ENCODE data around the gene ANKRD26. TPM values are rescaled to one million over a fixed set of nuclear protein-coding genes. Genes with fewer than 3 reads are reported as not detected.

Gene ANKRD26
- total and polyA plus RNA-seq, 2 of the 13 experiments (the other 11 are each of a cell fraction or from before 2014, with no cell fraction given), result 1.5 to 9.6 TPM

DNA sequence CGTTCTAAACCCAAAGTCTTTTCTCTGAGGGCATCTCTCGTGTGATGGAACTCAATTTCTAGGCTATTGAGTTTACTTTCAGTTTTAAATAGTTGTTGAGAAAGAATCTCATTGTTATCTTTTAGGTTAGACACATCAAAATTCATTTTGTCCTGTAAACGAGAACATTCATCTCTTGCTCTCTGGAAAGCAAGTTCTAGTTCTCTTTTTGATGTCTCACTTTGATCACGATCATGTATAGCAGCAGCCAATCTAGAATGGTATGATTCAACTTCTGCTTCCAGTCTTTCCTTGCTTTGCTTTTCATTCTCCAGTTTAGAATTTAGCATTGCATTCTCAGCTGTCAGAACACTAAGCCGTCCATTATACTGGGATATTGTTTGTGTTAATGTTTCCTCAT lies 65.1 kb downstream of the ANKRD26 start:
- 94% methylated on average over 5 of the region's 5 CpGs for WGBS (ENCODE audit: low lambda C conversion rate)
- BruUV-seq (replicated peaks), result TSS peak; percentile 73
- H3K79me2 ChIP-seq (ENCODE audit: insufficient read depth, low read length), result no peaks in the 10 kb centered on the region

More for the DNA sequence above, 65.1 kb downstream of the ANKRD26 start:
- no peak overlapping the region for H3K4me2 ChIP-seq (ENCODE audit: low read depth, low read length)
- DNase-seq (ENCODE audit: low spot score) (no peak), ATAC-seq (no peak), FAIRE-seq (no peak)
- H3K27me3 ChIP-seq (ENCODE audit: control insufficient read depth in 1 of 2, insufficient read depth in 2 of 2, low read length in 2 of 2), result no peaks in the 10 kb centered on the region
- H3K4me3 ChIP-seq (replicated peaks in 1 of 3; ENCODE audit: insufficient read depth in 1 of 3, low read depth in 2 of 3, low read length in 3 of 3), result no peak overlapping the region
- TF ChIP-seq, protein P1, sequence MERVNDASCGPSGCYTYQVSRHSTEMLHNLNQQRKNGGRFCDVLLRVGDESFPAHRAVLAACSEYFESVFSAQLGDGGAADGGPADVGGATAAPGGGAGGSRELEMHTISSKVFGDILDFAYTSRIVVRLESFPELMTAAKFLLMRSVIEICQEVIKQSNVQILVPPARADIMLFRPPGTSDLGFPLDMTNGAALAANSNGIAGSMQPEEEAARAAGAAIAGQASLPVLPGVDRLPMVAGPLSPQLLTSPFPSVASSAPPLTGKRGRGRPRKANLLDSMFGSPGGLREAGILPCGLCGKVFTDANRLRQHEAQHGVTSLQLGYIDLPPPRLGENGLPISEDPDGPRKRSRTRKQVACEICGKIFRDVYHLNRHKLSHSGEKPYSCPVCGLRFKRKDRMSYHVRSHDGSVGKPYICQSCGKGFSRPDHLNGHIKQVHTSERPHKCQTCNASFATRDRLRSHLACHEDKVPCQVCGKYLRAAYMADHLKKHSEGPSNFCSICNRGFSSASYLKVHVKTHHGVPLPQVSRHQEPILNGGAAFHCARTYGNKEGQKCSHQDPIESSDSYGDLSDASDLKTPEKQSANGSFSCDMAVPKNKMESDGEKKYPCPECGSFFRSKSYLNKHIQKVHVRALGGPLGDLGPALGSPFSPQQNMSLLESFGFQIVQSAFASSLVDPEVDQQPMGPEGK (CRISPR knock-in tag; IDR thresholded peaks at IDR 0.05), result no peak
- no peak for TF ChIP-seq RAD51 (IDR thresholded peaks at IDR 0.05; ENCODE audit: borderline replicate concordance)
- TF ChIP-seq TARDBP (CRISPR knock-in tag; IDR thresholded peaks at IDR 0.05), result no peak
- no peak for TF ChIP-seq ZNF383 (CRISPR knock-in tag; IDR thresholded peaks at IDR 0.05; ENCODE audit: borderline replicate concordance)
- no peak for TF ChIP-seq ZNF496 (CRISPR knock-in tag; IDR thresholded peaks at IDR 0.05; ENCODE audit: insufficient replicate concordance)
- TF ChIP-seq ZNF782 (CRISPR knock-in tag; IDR thresholded peaks at IDR 0.05; ENCODE audit: borderline replicate concordance), result no peak
- no peak for TF ChIP-seq XRCC5 (optimal IDR thresholded peaks at IDR 0.05; ENCODE audit: low read length)
- TF ChIP-seq ZNF432 (CRISPR knock-in tag; IDR thresholded peaks at IDR 0.05; ENCODE audit: borderline replicate concordance), result no peak
- TF ChIP-seq MED13 (CRISPR knock-in tag; IDR thresholded peaks at IDR 0.05), result no peak
- no peak for TF ChIP-seq POGZ (CRISPR knock-in tag; IDR thresholded peaks at IDR 0.05)
- TF ChIP-seq, protein P2, sequence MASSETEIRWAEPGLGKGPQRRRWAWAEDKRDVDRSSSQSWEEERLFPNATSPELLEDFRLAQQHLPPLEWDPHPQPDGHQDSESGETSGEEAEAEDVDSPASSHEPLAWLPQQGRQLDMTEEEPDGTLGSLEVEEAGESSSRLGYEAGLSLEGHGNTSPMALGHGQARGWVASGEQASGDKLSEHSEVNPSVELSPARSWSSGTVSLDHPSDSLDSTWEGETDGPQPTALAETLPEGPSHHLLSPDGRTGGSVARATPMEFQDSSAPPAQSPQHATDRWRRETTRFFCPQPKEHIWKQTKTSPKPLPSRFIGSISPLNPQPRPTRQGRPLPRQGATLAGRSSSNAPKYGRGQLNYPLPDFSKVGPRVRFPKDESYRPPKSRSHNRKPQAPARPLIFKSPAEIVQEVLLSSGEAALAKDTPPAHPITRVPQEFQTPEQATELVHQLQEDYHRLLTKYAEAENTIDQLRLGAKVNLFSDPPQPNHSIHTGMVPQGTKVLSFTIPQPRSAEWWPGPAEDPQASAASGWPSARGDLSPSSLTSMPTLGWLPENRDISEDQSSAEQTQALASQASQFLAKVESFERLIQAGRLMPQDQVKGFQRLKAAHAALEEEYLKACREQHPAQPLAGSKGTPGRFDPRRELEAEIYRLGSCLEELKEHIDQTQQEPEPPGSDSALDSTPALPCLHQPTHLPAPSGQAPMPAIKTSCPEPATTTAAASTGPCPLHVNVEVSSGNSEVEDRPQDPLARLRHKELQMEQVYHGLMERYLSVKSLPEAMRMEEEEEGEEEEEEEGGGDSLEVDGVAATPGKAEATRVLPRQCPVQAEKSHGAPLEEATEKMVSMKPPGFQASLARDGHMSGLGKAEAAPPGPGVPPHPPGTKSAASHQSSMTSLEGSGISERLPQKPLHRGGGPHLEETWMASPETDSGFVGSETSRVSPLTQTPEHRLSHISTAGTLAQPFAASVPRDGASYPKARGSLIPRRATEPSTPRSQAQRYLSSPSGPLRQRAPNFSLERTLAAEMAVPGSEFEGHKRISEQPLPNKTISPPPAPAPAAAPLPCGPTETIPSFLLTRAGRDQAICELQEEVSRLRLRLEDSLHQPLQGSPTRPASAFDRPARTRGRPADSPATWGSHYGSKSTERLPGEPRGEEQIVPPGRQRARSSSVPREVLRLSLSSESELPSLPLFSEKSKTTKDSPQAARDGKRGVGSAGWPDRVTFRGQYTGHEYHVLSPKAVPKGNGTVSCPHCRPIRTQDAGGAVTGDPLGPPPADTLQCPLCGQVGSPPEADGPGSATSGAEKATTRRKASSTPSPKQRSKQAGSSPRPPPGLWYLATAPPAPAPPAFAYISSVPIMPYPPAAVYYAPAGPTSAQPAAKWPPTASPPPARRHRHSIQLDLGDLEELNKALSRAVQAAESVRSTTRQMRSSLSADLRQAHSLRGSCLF (CRISPR knock-in tag; IDR thresholded peaks at IDR 0.05; ENCODE audit: borderline replicate concordance), result no peak
- no peak for TF ChIP-seq IKZF1 (IDR thresholded peaks at IDR 0.05)
- TF ChIP-seq MAFG (CRISPR knock-in tag; IDR thresholded peaks at IDR 0.05), result no peak
- TF ChIP-seq ZNF713 (CRISPR knock-in tag; IDR thresholded peaks at IDR 0.05), result no peak
- no peak for TF ChIP-seq ZNF367 (CRISPR knock-in tag; IDR thresholded peaks at IDR 0.05; ENCODE audit: borderline replicate concordance)
- H3K4me1 ChIP-seq (ENCODE audit: insufficient read depth, low read length), result no peaks in the 10 kb centered on the region
- peaks cover 3 to 36% of the 10 kb centered on the region in 2 experiments; a peak in 4 of 5 replicates for H3K36me3 ChIP-seq (replicated peaks in 1 of 2; ENCODE audit: control insufficient read depth in 1 of 2, insufficient read depth in 2 of 2, low read length in 2 of 2)
- H3K9ac ChIP-seq (ENCODE audit: insufficient read depth, low read depth, low read length), result no peak overlapping the region
- CTCF ChIA-PET (ENCODE audit: low intra/inter-chr PET ratio, low total read pairs), result no interaction called here
- H4K20me1 ChIP-seq (ENCODE audit: insufficient read depth, low read length), result no peaks in the 10 kb centered on the region
- in situ Hi-C loops (cut with HindIII; ENCODE audit: extremely low pct_ligation_motif_present, low pct_unique_long_range_greater_than_20kb), result no loop called here
- intact Hi-C loops (cut with micrococcal nuclease; ENCODE audit: unreplicated experiment), result no loop called here
- no peak overlapping the region for H2AFZ ChIP-seq (ENCODE audit: low read length)
- no peak overlapping the region for H3K27ac ChIP-seq (ENCODE audit: extremely low read length, insufficient read depth, low read length)
- no peaks in the 10 kb centered on the region for H3K9me3 ChIP-seq (ENCODE audit: low read length)
- POLR2A ChIA-PET, result no interaction called here
